HG03175 (cell line): ENCODE results near the gene PIP5K1B.
A peak's percentile ranks its signal among the peaks of the same experiment; 100 is the strongest.

Experiments used
- ATAC-seq: cut with Tn5 transposase; IDR thresholded peaks from one replicate; pipeline ENCODE4 v1.9.1; 2021; ENCODE audit warnings: mild to moderate bottlenecking, moderate library complexity; ENCODE audit not compliant: unreplicated experiment

Gene PIP5K1B

GRCh38 chr9:68942790-68943189 is 237.8 kb downstream of the PIP5K1B start:
- ATAC-seq: no peak

- ATAC-seq: no peak
These were observed 242.0 kb downstream of the PIP5K1B start for GRCh38 chr9:68947015-68947414.

DNA sequence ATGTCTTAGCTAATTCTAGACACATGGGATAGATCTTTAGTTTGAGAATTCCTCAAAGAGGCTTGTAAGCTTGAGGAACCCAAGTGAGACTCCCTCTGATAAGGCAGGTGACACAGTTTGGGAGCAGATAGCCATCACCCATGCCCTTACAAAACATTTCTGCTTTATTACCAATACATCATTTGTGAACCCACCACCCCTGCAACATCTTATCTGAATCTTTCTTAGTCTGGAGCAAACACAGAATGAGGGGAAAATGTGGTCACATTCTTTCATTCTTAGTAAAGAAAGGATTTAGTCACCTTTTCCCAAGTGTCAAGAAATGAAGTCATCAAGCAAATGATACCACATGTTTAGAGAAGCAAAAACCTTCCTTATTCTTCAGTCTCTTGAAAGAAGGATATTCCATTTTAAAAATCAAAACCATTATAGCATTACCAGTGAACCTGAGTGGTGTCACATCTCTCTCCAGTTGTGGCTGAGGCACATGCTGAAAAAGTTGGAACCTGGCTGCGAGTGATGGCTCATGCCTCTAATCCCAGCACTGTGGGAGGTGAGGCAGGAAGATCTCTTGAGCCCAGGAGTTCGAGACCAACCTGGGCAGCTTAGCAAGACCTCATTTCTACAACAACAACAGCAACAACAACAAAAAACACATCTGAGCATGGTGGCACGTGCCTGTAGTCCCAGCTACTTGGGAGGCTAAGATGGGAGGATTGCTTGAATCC is 243.0 kb downstream of the PIP5K1B start:
- ATAC-seq: no peak

DNA sequence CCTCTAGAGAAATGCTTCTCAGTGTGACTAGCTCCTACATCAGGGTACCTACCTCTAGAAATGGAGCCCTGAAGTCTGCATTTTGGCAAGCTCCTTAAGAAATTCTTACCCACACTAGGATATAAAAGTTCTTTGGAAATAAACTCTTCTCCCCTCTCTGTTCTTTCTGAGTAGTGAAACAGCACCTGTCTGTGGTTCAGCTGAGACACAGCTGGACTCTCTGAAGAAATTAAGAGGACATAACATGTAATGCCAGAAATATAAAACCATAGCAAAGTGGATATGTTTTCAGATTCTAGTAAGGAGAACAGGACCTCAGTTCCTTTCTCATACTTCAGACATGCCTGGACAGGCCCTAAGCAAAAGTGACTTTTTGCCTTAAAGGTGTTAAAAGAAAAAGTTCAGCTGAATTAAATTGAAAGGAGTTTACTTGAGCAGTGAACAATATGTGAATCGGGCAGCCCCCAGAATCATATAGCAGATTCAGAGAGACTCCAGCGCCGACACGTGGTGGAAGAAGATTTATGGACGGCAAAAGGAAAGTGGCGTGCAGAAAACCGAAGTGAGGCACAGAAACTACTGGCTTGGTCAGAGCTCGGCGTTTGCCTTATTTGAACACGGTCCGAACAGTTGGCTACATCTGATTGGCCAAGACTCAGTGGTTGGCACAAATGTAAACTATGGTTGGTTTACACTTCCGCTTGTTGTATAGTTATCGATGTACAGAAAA is 244.4 kb downstream of the PIP5K1B start:
- no peak for ATAC-seq

GRCh38 chr9:68950188-68950587 is 245.1 kb downstream of the PIP5K1B start:
- no peak for ATAC-seq

DNA sequence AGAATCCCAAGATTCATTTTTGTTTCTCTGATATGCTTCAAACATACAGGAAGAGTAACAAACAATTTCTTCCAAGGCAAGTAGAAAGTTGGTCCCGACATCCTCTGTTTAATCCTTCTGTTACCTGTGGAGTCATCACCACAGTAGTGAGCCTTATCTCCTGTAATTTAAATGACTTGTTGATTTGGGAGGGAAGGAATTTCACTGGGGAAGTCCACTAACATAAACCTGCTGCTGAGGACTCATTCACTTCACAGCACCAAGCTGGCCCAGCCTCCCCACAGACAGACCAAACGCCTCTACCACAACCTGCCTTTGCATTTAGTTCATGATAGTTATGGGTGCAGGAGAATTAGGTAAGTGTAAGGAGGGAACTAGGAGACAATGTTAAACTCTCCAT is 245.6 kb downstream of the PIP5K1B start:
- no peak for ATAC-seq

DNA sequence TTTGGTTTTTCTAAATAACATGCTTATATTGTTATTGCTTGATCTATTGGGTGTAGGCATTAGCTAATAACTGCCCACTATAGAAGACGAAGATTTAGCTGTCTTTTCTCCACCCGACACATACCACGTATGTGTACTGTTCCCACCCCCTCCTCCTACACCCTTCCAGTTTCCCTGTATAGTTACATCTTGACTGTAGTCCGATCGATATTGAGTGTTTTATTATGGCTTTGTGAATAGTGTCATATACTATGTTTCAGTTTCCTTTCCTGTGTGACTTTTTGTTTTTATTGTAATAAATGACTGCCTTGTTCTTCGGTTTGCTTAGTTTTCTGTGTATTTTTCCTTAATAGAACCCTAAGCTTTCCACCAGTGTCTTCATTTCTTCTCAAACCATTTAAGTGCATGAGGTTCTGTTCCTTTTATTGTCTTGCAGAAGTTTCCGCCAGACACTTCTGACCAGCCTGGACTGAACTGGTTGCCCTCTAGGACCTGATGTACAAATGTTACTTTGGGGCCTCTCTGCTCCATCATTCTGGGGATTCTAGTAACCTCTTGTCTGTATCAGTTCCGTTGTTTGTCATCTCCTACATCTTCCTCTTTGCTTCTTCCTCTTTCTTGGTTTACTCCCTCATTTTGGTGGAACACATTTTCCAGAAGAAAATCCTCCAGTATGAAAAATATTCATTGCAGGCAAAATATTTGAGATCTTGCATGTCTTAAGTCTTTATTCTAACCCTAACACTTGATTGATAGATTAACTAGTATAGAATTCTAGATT is 247.0 kb downstream of the PIP5K1B start:
- peak; percentile 80 for ATAC-seq

DNA sequence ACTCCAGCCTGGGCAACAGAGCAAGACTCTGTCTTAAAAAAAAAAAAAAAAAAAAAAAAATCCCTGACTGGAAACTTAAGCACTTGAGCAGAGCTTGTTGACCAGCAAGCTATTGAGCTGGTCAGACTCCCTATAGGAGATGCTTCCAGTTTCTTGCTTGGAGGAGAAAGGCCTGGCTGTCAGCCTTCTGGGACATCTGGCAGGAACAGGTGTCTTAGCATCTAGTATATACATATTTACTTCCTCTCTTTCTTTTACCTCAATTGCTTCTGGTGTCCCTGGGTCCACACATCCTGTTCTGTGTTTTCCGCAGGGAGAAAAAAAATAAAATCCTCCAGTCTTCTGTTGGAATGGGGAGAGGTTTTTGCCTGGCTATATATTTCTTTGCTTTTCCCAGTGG is 248.7 kb downstream of the PIP5K1B start:
- ATAC-seq: no peak

DNA sequence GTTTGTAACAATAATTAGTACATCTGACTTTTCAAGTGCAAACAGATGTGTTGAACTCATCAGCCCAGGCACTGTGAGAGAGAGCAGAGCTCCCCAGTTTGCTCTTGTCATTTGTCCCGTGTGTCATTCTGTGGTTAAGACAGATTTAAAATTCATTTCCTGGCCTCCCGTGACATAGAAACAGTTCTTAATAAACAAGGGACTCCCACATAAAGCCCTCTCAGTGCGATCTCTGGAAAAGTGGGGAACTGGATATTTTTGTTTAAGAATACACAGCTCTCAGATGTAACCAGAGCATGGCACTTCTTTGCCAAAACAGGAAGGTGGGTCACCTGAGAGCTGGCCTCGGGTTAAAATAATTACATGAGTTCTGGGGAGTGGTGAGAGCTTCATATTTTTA is 250.3 kb downstream of the PIP5K1B start:
- ATAC-seq: no peak

DNA sequence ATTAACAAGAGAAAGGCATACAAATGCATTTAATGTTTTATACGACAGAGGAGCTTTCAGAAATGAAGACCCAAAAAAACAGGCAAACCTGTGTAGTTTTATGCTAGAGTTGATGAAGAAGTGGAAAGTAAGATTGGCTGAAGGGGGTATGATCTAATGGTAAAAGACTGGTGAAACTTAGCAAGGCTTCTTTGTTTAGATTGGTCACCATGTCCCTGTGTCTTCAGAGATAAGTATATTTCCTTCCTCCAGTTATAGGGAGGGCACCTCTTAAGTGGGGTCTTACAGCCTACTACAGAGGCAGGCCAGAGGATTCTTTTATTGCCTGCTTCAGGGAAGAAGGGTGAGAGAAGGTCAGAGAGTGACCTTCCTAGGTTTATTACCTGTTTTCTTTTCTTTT is 252.4 kb downstream of the PIP5K1B start:
- ATAC-seq: no peak

DNA sequence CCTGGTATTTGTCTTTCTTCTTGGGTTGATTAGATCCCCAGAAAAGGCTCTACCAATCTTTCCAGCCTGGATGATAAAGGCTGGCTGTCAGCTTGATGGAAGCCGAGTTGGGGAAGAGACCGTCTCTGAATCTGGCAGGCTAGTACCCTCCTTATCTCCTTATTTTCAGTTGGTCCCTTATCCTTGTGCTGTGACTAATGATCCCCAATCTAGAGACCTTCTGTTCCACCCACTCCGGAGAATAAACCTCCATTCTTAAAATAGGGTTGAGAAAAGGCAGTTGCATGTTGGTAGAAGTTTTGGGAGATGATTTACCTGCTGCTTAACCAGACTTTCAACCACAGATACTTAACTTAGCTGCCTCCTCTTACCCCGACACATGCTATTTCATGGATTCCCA is 256.5 kb downstream of the PIP5K1B start:
- peak; percentile 62 for ATAC-seq

DNA sequence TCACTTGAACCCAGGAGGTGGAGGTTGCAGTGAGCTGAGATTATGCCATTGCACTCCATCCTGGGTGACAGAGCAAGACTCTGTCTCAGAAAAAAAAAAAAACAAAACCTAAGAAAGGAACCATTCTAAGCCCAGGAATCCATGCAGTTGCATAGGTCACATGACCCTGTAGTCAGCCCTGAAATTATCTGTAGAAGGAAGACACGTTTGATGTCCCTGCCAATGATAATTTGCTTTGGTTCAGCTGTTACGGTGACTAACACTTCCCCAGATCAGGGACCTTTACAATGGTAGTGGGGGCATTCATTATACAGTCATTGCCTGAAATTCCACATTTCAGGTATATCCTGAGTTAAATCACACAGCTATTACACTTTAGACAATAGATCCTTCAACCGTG is 258.4 kb downstream of the PIP5K1B start:
- ATAC-seq: no peak

DNA sequence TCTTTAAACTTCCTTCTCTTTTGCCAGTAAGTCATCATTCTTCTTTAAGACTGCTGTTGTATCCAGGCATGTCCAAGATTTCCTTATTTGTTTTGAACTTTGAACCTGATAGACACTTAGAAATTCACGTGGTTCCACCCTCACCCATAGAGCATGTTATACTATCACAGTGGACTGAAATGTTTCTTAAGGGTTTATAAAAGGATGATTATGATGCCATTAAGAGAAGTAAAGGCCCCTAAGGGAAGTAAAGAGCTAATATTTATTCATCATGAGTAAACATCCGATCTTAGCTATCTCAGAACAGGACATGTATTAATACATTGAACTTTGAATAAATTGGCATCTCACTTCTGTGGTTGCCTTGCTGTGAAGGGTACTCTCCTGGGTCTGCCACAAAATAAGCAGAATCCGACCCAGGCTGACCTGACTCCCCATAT is 259.1 kb downstream of the PIP5K1B start:
- no peak for ATAC-seq

DNA sequence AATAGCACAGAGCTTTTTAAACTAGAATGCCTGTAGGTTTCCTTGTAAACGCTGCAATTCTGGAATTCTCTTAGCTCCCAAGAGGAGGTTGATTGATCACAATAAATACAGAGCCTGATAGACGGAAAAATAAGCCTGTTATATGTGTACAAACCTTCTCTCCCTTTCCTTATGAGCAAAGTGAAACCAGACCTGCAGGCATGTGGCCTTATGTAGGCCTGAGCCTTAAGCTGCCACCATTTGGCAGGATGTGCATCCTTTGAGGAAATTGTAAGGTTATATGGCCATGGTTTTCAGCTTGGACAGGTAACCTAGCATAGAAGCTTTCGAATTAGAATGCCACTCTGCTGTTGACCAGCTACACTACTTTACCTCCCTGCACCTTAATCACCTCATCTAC is 259.7 kb downstream of the PIP5K1B start:
- ATAC-seq: no peak

DNA sequence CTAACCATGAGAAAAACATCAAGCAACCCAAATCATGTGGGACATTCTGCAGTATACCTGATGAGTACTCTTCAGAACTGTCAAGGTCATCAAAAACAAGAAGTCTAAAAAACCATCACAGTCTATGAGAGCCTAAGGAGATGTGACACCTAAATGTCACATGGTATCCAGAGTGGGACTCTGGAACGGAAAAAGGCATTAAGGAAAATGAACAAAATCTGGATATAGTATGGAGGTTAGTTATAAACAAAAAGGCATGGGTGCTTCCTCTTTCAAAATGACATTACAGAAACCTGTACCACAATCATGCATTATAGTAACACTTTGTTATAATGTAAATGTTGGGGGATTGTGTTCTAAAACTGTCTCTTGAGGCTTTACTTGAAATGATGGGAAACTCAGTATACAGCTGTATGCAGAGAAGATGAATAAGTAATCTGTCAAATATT is 261.5 kb downstream of the PIP5K1B start:
- ATAC-seq: peak; percentile 82

- no peak for ATAC-seq
These were observed 262.8 kb downstream of the PIP5K1B start for GRCh38 chr9:68967800-68968199.

DNA sequence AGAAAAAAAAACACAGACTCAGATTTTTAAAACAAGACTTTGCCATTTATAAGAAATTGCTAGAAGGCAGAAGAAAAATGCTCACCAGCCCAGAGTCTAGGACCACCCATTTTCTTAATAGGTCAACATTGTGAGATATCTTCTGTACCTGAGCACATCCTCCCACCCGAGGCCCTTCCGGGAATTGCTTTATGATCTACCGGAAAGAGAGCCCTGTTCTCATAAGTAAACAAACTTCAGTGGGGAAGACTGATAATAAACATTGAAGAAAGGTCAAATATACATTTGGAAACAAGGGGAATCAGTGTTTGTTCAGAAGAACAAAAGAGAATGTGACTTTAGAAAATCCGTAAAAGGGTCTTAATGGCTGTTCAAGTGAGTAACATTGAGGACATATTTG is 264.5 kb downstream of the PIP5K1B start:
- no peak for ATAC-seq

DNA sequence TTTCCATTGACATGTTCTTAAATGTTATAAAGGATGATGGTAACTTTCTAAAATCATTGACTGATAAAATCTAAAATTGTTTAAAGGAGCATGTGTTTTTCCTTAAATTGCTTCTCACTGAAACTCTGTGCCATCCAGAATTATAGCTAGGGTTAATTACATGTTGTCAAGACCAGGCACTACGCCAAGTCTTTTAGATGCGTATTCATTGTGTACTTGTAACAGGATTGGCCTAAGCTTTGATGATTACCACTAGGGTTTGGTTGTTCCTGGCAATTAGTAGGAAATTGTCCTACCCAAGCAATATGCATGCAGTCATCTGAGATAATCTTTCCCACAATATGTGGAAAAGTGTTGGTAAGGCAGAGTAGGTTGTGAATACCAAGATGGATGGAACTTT is 265.1 kb downstream of the PIP5K1B start:
- ATAC-seq: no peak

GRCh38 chr9:68973619-68974018 is 268.6 kb downstream of the PIP5K1B start:
- ATAC-seq: no peak

- ATAC-seq: peak; percentile 86
These were observed 269.4 kb downstream of the PIP5K1B start for GRCh38 chr9:68974431-68974830.

DNA sequence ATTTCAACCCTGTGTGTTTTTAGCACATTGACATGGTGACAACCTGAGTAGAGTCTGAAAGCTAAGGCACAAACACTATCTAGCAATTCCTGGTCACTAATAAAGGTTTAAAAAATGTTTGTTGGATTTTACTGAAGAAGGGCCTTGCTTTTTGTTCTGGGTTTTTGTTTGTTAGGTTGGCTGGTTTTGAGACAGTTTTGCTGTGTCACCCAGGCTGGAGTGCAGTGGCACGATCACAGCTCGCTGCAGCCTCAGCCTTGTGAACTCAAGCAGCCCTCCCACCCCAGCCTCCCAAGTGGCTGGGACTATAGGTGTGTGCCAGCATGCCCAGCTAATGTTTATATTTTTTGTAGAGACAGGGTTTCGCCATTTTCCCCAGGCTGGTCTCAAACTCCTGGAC is 269.9 kb downstream of the PIP5K1B start:
- ATAC-seq: no peak
